Stomach (tissue), 4 donors: ENCODE data around the gene GSG1L.

ENCODE experiments used
- CTCF ChIP-seq, 7 experiments: fragments of 450-650 bp in 4 of 7; fragments of 200-600 bp in 3 of 7; sonication (generic) in 3 of 7; IDR thresholded peaks; one replicate each; pipeline ENCODE4 v1.5.1; 2016 to 2019; ENCODE audit warnings: antibody characterized with exemption in 7 of 7, control low read depth in 2 of 7, mild to moderate bottlenecking in 1 of 7
- EP300 ChIP-seq: sonication (generic); formaldehyde crosslinking; IDR thresholded peaks from one replicate; pipeline ENCODE4 v1.6.1; 2017; ENCODE audit warnings: antibody characterized with exemption
- POLR2A ChIP-seq, 4 donors: fragments of 450-650 bp; IDR thresholded peaks; one replicate each; pipeline ENCODE4 v1.6.1; 2016; ENCODE audit warnings: antibody characterized with exemption in 4 of 4, control low read depth in 2 of 4, mild to moderate bottlenecking in 1 of 4, moderate library complexity in 1 of 4
- POLR2AphosphoS5 ChIP-seq, 3 donors: sonication (generic); formaldehyde crosslinking; IDR thresholded peaks; one replicate each; pipeline ENCODE4 v1.6.1; 2016; ENCODE audit warnings: antibody characterized with exemption in 3 of 3

GRCh38 chr16:27984121-27984520 lies 79.4 kb downstream of the GSG1L start:
- no peak for TF ChIP-seq CTCF (IDR thresholded peaks at IDR 0.05)
- no peak for TF ChIP-seq POLR2A (IDR thresholded peaks at IDR 0.05)
- no peak for TF ChIP-seq POLR2AphosphoS5 (IDR thresholded peaks at IDR 0.05)
- TF ChIP-seq EP300, result no peak
